Vagina (tissue), 2 donors: Measurements from ENCODE around the gene FXYD3. TPM values are rescaled to one million over a fixed set of nuclear protein-coding genes. Genes with fewer than 3 reads are reported as not detected.

Experiments used
- DNase-seq, 2 donors: peaks; one replicate each; pipeline ENCODE4 v3.0.0-alpha.2; 2017; ENCODE audit errors: extremely low spot score in 2 of 2
- H3K27ac ChIP-seq: fragments of 200-600 bp; sonication (generic); one replicate; pipeline ENCODE4 v1.5.1; 2019
- H3K27me3 ChIP-seq: fragments of 200-600 bp; sonication (generic); one replicate; pipeline ENCODE4 v1.5.1; 2019
- H3K36me3 ChIP-seq, 2 donors: fragments of 200-600 bp; sonication (generic); one replicate each; pipeline ENCODE4 v1.5.1; 2017 to 2019
- H3K4me1 ChIP-seq: fragments of 200-600 bp; sonication (generic); one replicate; pipeline ENCODE4 v1.5.1; 2019
- H3K4me3 ChIP-seq, 2 donors: fragments of 200-600 bp; sonication (generic); 1 replicate in 1 of 2; 2 replicates in 1 of 2; pipeline ENCODE4 v1.5.1; 2016 to 2019
- H3K9me3 ChIP-seq: fragments of 200-600 bp; sonication (generic); one replicate; pipeline ENCODE4 v1.5.1; 2019
- CTCF ChIP-seq, 3 experiments: fragments of 450-650 bp in 2 of 3; fragments of 200-600 bp in 1 of 3; sonication (generic) in 1 of 3; IDR thresholded peaks; one replicate each; pipeline ENCODE4 v1.5.1; 2017 to 2019; ENCODE audit warnings: antibody characterized with exemption in 3 of 3, mild to moderate bottlenecking in 2 of 3, moderate library complexity in 2 of 3
- POLR2A ChIP-seq, 2 donors: fragments of 450-650 bp; IDR thresholded peaks; one replicate each; pipeline ENCODE4 v1.6.1; 2017; ENCODE audit warnings: antibody characterized with exemption in 2 of 2, mild to moderate bottlenecking in 2 of 2, moderate library complexity in 2 of 2
- POLR2AphosphoS5 ChIP-seq, 2 donors: sonication (generic); formaldehyde crosslinking; IDR thresholded peaks; one replicate each; pipeline ENCODE4 v1.9.0; 2017; ENCODE audit warnings: antibody characterized with exemption in 2 of 2, mild to moderate bottlenecking in 2 of 2, low read depth in 1 of 2; ENCODE audit not compliant: insufficient read depth in 1 of 2
- intact Hi-C: fragments of 100-400 bp; cut with DNase I; formaldehyde crosslinking; loops from one replicate; pipeline ENCODE4 v1.15.1; 2023
- total RNA-seq: library from RNA; depleted of rRNA; stranded (reverse); fragments of >200 nt; gene quantifications from one replicate; pipeline ENCODE4 v1.2.3, GENCODE V29; 2016

Gene FXYD3
- total RNA-seq, 1 donor from 2014 or later: 788 TPM

GRCh38 chr19:35075202-35076025 is 40.2 kb upstream of the FXYD3 start:
- Histone ChIP-seq H3K27ac (no peak overlapping the region), H3K9me3 (no peaks in the 10 kb centered on the region), H3K4me1 (no peaks in the 10 kb centered on the region), H3K4me3 (no peak overlapping the region), H3K27me3 (no peaks in the 10 kb centered on the region), H3K36me3 (no peaks in the 10 kb centered on the region)
- DNase-seq: no peak
- no peak for TF ChIP-seq CTCF (IDR thresholded peaks at IDR 0.05)
- no peak for TF ChIP-seq POLR2AphosphoS5 (IDR thresholded peaks at IDR 0.05; ENCODE audit: insufficient read depth in 1 of 2, low read depth in 1 of 2)
- no peak for TF ChIP-seq POLR2A (IDR thresholded peaks at IDR 0.05)
- intact Hi-C loops: loop anchor here (5.0 kb wide), 1 partner anchor 67 kb away; the partner anchor contains the start of gene FXYD7

DNA sequence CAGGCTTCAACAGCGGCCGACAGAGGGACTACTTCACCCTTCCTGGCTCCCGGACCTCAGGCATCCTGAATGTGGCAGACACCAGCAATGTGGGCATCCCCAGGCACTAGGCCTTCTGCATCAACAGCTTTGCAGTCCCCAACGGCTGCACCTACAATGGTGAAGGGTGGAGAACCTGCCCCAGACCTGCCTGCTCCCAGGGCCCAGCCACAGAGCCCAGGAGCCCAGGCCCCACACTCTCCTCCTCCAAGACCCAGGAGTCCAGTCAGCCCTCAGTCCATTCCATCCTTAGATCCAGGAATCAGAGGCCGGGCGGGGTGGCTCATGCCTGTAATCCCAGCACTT is 39.6 kb upstream of the FXYD3 start:
- no peak overlapping the region for H3K27ac ChIP-seq
- TF ChIP-seq CTCF (IDR thresholded peaks at IDR 0.05): no peak
- TF ChIP-seq POLR2A (IDR thresholded peaks at IDR 0.05): no peak
- no peak for TF ChIP-seq POLR2AphosphoS5 (IDR thresholded peaks at IDR 0.05; ENCODE audit: insufficient read depth in 1 of 2, low read depth in 1 of 2)
- no peak for DNase-seq
- no peak overlapping the region for H3K4me3 ChIP-seq
- H3K4me1 ChIP-seq: no peaks in the 10 kb centered on the region
- no peaks in the 10 kb centered on the region for H3K27me3 ChIP-seq
- H3K9me3 ChIP-seq: no peaks in the 10 kb centered on the region
- H3K36me3 ChIP-seq: no peaks in the 10 kb centered on the region
- intact Hi-C loops: loop anchor here (5.0 kb wide), 1 partner anchor 66 kb away; the partner anchor contains the start of gene FXYD7

GRCh38 chr19:35076657-35077056 is 39.0 kb upstream of the FXYD3 start:
- no peaks in the 10 kb centered on the region for H3K4me1 ChIP-seq
- DNase-seq: no peak
- TF ChIP-seq POLR2AphosphoS5 (IDR thresholded peaks at IDR 0.05; ENCODE audit: insufficient read depth in 1 of 2, low read depth in 1 of 2): no peak
- TF ChIP-seq CTCF (IDR thresholded peaks at IDR 0.05): no peak
- no peak for TF ChIP-seq POLR2A (IDR thresholded peaks at IDR 0.05)
- H3K9me3 ChIP-seq: no peaks in the 10 kb centered on the region
- intact Hi-C loops: loop anchor here (5.0 kb wide), 1 partner anchor 66 kb away; the partner anchor contains the start of gene FXYD7
- no peak overlapping the region for H3K4me3 ChIP-seq
- no peaks in the 10 kb centered on the region for H3K36me3 ChIP-seq
- no peak overlapping the region for H3K27ac ChIP-seq
- H3K27me3 ChIP-seq: no peaks in the 10 kb centered on the region

GRCh38 chr19:35077411-35078223 is 38.0 kb upstream of the FXYD3 start:
- no peaks in the 10 kb centered on the region for H3K36me3 ChIP-seq
- no peaks in the 10 kb centered on the region for H3K27me3 ChIP-seq
- no peaks in the 10 kb centered on the region for H3K4me1 ChIP-seq
- no peak for TF ChIP-seq POLR2A (IDR thresholded peaks at IDR 0.05)
- TF ChIP-seq POLR2AphosphoS5 (IDR thresholded peaks at IDR 0.05; ENCODE audit: insufficient read depth in 1 of 2, low read depth in 1 of 2): no peak
- no peak for TF ChIP-seq CTCF (IDR thresholded peaks at IDR 0.05)
- H3K4me3 ChIP-seq: no peak overlapping the region
- no peaks in the 10 kb centered on the region for H3K9me3 ChIP-seq
- intact Hi-C loops: loop anchor here (5.0 kb wide), 1 partner anchor 65 kb away; the partner anchor contains the start of gene FXYD7
- no peak overlapping the region for H3K27ac ChIP-seq
- DNase-seq: no peak
